Ovary (tissue), 9 donors: ENCODE data around the gene BCL7A. TPM values are rescaled to one million over a fixed set of nuclear protein-coding genes. Genes with fewer than 3 reads are reported as not detected.

Experiments used
- DNase-seq, 5 donors: peaks; one replicate each; pipeline ENCODE4 v3.0.0-alpha.2; 2019 to 2020
- H3K27ac ChIP-seq, 2 donors: fragments of 200-600 bp; one replicate each; pipeline versions ENCODE4 v1.5.1 to v1.8.0; 2019 to 2022
- H3K27me3 ChIP-seq: fragments of 200-600 bp; one replicate; pipeline ENCODE4 v1.8.0; 2022
- H3K36me3 ChIP-seq: fragments of 200-600 bp; sonication (generic); one replicate; pipeline ENCODE4 v1.5.1; 2019
- H3K4me1 ChIP-seq: one replicate; pipeline ENCODE4 v1.8.1; 2013; ENCODE audit warnings: mild to moderate bottlenecking, moderate library complexity; ENCODE audit not compliant: insufficient read depth
- H3K4me3 ChIP-seq: fragments of 200-600 bp; sonication (generic); one replicate; pipeline ENCODE4 v1.5.1; 2017
- H3K9me3 ChIP-seq, 2 donors: fragments of 200-600 bp in 1 of 2; sonication (generic) in 1 of 2; one replicate each; pipeline versions ENCODE4 v1.5.1 to v1.8.1; 2013 to 2019; ENCODE audit warnings: mild to moderate bottlenecking in 1 of 2, moderate library complexity in 1 of 2
- EP300 ChIP-seq: sonication (generic); formaldehyde crosslinking; IDR thresholded peaks from one replicate; pipeline ENCODE4 v1.6.1; 2017; ENCODE audit warnings: antibody characterized with exemption
- POLR2A ChIP-seq: fragments of 450-650 bp; IDR thresholded peaks from one replicate; pipeline ENCODE4 v1.6.1; 2017; ENCODE audit warnings: antibody characterized with exemption, mild to moderate bottlenecking, moderate library complexity
- WGBS, 3 donors: extraction: QIAGEN DNeasy Blood & Tissue Kit in 1 of 3; methylation state at CpG; one replicate each; pipeline versions ENCODE4 v1.1.5 to v1.1.7; 2013 to 2017; 5-methylcytosine and 5-hydroxymethylcytosine counted together
- intact Hi-C, 4 donors: fragments of 100-400 bp; cut with DNase I; formaldehyde crosslinking; loops; one replicate each; pipeline versions ENCODE4 v1.11.0 to v1.15.1; 2022 to 2023
- polyA plus RNA-seq, 2 donors: library from polyadenylated mRNA; stranded (reverse); fragments of 200-250 nt in 1 of 2; fragments of 350-450 nt in 1 of 2; fragmentation: Illumina TruSeq in 1 of 2; extraction: RNeasy Lipid Tissue Mini Kit (QIAGEN cat#74804) in 1 of 2; gene quantifications; one replicate each; pipeline ENCODE4 v1.2.3, GENCODE V29; 2013 to 2014
- total RNA-seq, 7 donors: library from RNA; depleted of rRNA in 2 of 7; stranded (reverse); fragments of >200 nt in 2 of 7; fragmentation: NEBNext Ultra II Directional in 3 of 7; extraction: Animal tissue kit (Norgen Biotek cat#: 25700) in 3 of 7; gene quantifications; one replicate each; pipeline versions ENCODE4 v1.1.0 to v1.2.4, GENCODE V29; 2016 to 2023
- TF ChIP-seq, protein P1 (sequence below), 3 donors: fragments of 450-650 bp in 2 of 3; fragments of 200-600 bp in 1 of 3; IDR thresholded peaks; one replicate each; pipeline versions ENCODE4 v1.5.1 to v1.8.0; 2016 to 2022; ENCODE audit warnings: antibody characterized with exemption in 3 of 3, mild to moderate bottlenecking in 1 of 3
- donor health status: DM: no; HTN: no; CAD: no; lungs with moderate emphysema.
- donor health status: DM: no; HTN: no; CAD: no.
- donor health status: Bipolar disorder and iron deficiency.
- donor health status: DM: yes; HTN: yes; CAD: no.
- donor health status: DM: no; HTN: no; CAD: no.
- donor health status: DM: yes; HTN: yes; CAD: no.

BCL7A gene
- total and polyA plus RNA-seq, 9 donors: 4.4 to 9.1 (median 6.4) TPM

DNA sequence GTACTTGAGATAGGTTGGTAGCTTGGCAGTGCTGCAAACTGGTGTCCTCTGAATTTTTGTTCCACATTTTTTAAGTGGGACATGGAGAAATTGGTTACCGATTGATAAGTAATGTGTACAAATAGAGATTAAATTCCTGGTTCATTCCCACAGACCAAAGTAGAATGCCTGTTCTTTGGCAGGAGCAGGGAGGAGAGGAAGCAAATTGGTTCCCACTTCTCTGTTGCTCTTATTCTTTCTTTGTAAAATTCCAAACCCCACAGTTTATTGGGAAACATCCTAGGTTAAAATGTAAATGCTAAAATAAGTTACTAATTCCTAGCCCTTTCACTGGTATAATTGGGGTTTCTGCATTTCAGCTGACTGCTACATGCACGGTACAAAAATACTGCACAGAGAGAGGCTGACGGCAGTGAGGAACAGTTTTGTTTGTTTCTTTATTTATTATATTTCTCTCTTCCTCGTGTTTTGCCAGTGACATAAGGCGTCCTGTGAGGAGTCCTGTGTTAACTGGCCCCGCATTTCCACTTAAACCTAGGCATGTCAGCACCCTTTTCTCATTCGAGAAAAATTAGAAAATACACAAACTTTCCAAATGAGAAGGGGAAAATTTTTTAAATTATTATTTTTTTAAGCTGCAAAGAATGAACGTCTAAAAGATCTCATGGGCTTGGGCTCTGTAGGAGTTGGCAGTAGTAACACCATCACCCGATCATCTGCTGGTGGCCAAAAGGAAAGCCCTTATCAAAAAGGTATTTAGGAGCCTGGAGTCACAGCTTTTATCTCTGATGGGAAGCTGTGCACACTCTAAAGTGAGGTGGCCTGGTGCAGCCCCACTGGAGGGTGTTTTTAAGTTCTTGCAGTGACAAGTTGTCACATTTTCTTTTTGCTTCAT is 25.4 kb upstream of the BCL7A start:
- no peaks in the 10 kb centered on the region for H3K9me3 ChIP-seq
- no peak for TF ChIP-seq POLR2A
- TF ChIP-seq EP300: no peak
- TF ChIP-seq, protein P1, sequence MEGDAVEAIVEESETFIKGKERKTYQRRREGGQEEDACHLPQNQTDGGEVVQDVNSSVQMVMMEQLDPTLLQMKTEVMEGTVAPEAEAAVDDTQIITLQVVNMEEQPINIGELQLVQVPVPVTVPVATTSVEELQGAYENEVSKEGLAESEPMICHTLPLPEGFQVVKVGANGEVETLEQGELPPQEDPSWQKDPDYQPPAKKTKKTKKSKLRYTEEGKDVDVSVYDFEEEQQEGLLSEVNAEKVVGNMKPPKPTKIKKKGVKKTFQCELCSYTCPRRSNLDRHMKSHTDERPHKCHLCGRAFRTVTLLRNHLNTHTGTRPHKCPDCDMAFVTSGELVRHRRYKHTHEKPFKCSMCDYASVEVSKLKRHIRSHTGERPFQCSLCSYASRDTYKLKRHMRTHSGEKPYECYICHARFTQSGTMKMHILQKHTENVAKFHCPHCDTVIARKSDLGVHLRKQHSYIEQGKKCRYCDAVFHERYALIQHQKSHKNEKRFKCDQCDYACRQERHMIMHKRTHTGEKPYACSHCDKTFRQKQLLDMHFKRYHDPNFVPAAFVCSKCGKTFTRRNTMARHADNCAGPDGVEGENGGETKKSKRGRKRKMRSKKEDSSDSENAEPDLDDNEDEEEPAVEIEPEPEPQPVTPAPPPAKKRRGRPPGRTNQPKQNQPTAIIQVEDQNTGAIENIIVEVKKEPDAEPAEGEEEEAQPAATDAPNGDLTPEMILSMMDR (IDR thresholded peaks at IDR 0.05): no peak
- no peaks in the 10 kb centered on the region for H3K36me3 ChIP-seq
- intact Hi-C loops: no loop called here
- no peaks in the 10 kb centered on the region for H3K4me1 ChIP-seq
- no peaks in the 10 kb centered on the region for H3K27me3 ChIP-seq
- no peak overlapping the region for H3K27ac ChIP-seq
- 20 to 36% (median 24%) methylated on average over 9 of the region's 9 CpGs for WGBS, 3 donors
- no peak overlapping the region for H3K4me3 ChIP-seq
- DNase-seq: no peak

DNA sequence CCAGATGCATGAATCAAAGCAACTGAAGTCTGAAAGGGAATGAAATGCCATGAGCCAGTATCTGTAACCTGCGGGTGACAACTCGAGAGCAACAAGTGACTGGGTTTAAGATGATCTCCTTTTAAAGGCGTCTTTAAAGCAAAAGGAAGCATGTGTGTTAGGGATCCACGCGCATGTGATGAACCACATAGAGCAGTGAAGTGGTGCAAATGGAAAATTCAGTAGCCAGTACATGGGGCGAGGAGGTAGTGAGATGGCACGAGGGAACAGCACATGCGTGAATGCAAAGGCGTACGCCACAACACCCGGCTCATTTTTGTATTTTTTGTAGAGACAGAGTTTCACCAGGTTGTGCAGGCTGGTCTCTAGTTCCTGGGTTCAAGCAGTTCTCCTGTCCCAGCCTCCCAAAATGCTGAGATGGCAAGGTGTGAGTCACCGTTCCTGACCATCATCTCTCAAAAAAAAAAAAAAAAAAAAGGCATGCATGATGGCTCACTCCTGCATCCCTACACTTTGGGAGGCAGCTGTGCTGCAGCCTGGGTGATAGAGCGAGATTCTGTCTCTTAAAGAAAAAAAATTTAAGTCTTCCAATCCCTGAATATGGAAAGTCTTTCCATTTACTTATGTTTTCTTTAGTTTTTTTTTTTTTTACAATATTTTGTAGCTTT is 24.6 kb upstream of the BCL7A start:
- no peak for DNase-seq
- Histone ChIP-seq H3K4me3 (no peak overlapping the region), H3K36me3 (no peaks in the 10 kb centered on the region), H3K4me1 (no peaks in the 10 kb centered on the region), H3K9me3 (no peaks in the 10 kb centered on the region), H3K27me3 (no peaks in the 10 kb centered on the region), H3K27ac (no peak overlapping the region)
- intact Hi-C loops: no loop called here
- TF ChIP-seq POLR2A (no peak), EP300 (no peak)
- TF ChIP-seq, protein P1 (IDR thresholded peaks at IDR 0.05): no peak
- 89% methylated on average over 13 of the region's 13 CpGs for WGBS, 3 donors

DNA sequence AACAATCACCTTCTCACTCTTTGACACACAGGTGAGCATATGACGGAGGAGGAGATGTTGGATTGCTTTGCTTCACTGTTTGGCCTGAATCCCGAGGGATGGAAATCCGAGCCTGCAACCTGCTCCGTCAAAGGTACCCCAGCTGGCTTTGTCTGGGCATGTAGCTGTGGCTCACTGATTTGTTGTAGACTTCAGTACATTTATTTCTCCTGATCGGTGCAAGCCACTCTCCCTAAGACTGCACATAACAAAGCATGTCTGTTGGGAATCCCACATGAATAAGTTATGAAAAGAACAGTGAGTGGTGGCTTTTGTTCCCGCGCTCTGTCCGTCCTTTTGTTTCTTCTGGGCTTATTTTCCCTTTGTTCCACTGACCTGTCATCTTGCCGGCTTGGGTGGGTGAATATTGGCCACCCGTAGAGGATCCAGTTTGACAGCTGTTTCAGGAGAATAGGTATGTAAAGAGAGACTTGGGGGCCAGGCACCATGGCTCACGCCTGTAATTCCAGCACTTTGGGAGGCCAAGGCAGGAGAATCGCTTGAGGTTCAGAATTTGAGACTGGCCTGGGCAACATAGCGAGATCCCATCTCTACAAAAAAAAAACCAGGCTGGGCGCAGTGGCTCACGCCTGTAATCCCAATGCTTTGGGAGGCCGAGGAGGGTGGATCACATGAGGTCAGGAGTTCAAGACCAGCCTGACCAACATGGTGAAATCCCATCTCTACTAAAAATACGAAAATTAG is 20.0 kb upstream of the BCL7A start:
- WGBS, 3 donors: 93 to 95% (median 94%) methylated on average over 17 of the region's 17 CpGs
- no peak for TF ChIP-seq EP300
- no peak for TF ChIP-seq POLR2A
- TF ChIP-seq, protein P1 (IDR thresholded peaks at IDR 0.05): no peak
- no peaks in the 10 kb centered on the region for H3K27me3 ChIP-seq
- H3K36me3 ChIP-seq: no peaks in the 10 kb centered on the region
- no peaks in the 10 kb centered on the region for H3K9me3 ChIP-seq
- DNase-seq: no peak
- peaks cover 10% of the 10 kb centered on the region for H3K4me1 ChIP-seq
- H3K4me3 ChIP-seq: no peak overlapping the region
- no peak overlapping the region for H3K27ac ChIP-seq
- intact Hi-C loops: no loop called here
